CD14-positive monocyte (primary cell): ENCODE measurements around the gene ANKRD28. TPM values are rescaled to one million over a fixed set of nuclear protein-coding genes. Genes with fewer than 3 reads are reported as not detected.

Experiments
- DNase-seq, 3 donors: peaks; one replicate each; pipeline ENCODE4 v3.0.0-alpha.2; 2011 to 2022
- H2AFZ ChIP-seq: 2 replicates; pipeline ENCODE4 v1.6.0; 2012; ENCODE audit warnings: mild to moderate bottlenecking, low read depth, low read length, inconsistent platforms; ENCODE audit not compliant: insufficient read depth, poor library complexity, severe bottlenecking
- H3K27ac ChIP-seq, 2 donors: 1 replicate in 1 of 2; 2 replicates in 1 of 2; pipeline ENCODE4 v1.5.1; 2012 to 2013; ENCODE audit warnings: low read length in 2 of 2, control low read depth in 1 of 2, inconsistent platforms in 1 of 2, low read depth in 1 of 2, mild to moderate bottlenecking in 1 of 2
- H3K27me3 ChIP-seq, 2 donors: one replicate each; pipeline versions ENCODE4 v1.6.0 to v1.6.1; 2011 to 2013; ENCODE audit warnings: low read length in 2 of 2; ENCODE audit not compliant: control insufficient read depth in 2 of 2, insufficient read depth in 2 of 2
- H3K36me3 ChIP-seq, 2 donors: replicated peaks in 1 of 2; 1 replicate in 1 of 2; 2 replicates in 1 of 2; pipeline versions ENCODE4 v1.5.1 to v1.6.1; 2012 to 2013; ENCODE audit warnings: low read length in 2 of 2, control low read depth in 1 of 2, inconsistent platforms in 1 of 2, mild to moderate bottlenecking in 1 of 2; ENCODE audit not compliant: insufficient read depth in 2 of 2, control insufficient read depth in 1 of 2
- H3K4me1 ChIP-seq, 2 donors: 1 replicate in 1 of 2; 2 replicates in 1 of 2; pipeline versions ENCODE4 v1.5.1 to v1.6.1; 2012 to 2013; ENCODE audit warnings: low read length in 2 of 2, control low read depth in 1 of 2, inconsistent platforms in 1 of 2, mild to moderate bottlenecking in 1 of 2, moderate library complexity in 1 of 2; ENCODE audit not compliant: insufficient read depth in 2 of 2, control insufficient read depth in 1 of 2
- H3K4me2 ChIP-seq: replicated peaks from 2 replicates; pipeline ENCODE3; 2012; ENCODE audit warnings: low read length, moderate library complexity, mild to moderate bottlenecking; ENCODE audit not compliant: poor library complexity, severe bottlenecking; ENCODE audit errors: extremely low read depth
- H3K4me3 ChIP-seq, 3 experiments: fragments of 200-600 bp in 1 of 3; sonication (generic) in 1 of 3; replicated peaks in 1 of 3; 1 replicate in 2 of 3; 2 replicates in 1 of 3; pipeline ENCODE4 v1.5.1; 2011 to 2013; ENCODE audit warnings: low read length in 3 of 3, mild to moderate bottlenecking in 3 of 3, control low read depth in 2 of 3, low read depth in 2 of 3, inconsistent platforms in 1 of 3, moderate library complexity in 1 of 3
- H3K79me2 ChIP-seq: 2 replicates; pipeline ENCODE4 v1.6.0; 2012; ENCODE audit warnings: mild to moderate bottlenecking, control low read depth, inconsistent platforms, low read length, moderate library complexity; ENCODE audit not compliant: insufficient read depth
- H3K9ac ChIP-seq: 2 replicates; pipeline ENCODE4 v1.6.0; 2017; ENCODE audit warnings: low read length, mild to moderate bottlenecking; ENCODE audit not compliant: insufficient read depth, poor library complexity, severe bottlenecking
- H3K9me3 ChIP-seq, 2 donors: replicated peaks in 1 of 2; 1 replicate in 1 of 2; 2 replicates in 1 of 2; pipeline versions ENCODE4 v1.5.1 to v1.6.1; 2012 to 2013; ENCODE audit warnings: low read length in 2 of 2, control low read depth in 1 of 2; ENCODE audit not compliant: control insufficient read depth in 1 of 2, insufficient read depth in 1 of 2
- H4K20me1 ChIP-seq: 2 replicates; pipeline ENCODE4 v1.6.0; 2012; ENCODE audit warnings: mild to moderate bottlenecking, low read length, control low read depth, moderate library complexity; ENCODE audit not compliant: insufficient read depth
- H3K27ac Mint-ChIP-seq, 7 donors: one replicate each; pipeline ENCODE4 v1.8.0; 2020; ENCODE audit warnings: mild to moderate bottlenecking in 7 of 7, mixed read lengths in 7 of 7, moderate library complexity in 6 of 7, inconsistent platforms in 2 of 7
- H3K27me3 Mint-ChIP-seq, 3 donors: one replicate each; pipeline ENCODE4 v1.8.0; 2021 to 2022; ENCODE audit warnings: low read depth in 3 of 3, mild to moderate bottlenecking in 3 of 3, mixed read lengths in 3 of 3, moderate library complexity in 3 of 3, inconsistent platforms in 1 of 3
- H3K36me3 Mint-ChIP-seq, 2 donors: one replicate each; pipeline ENCODE4 v1.8.0; 2020; ENCODE audit warnings: mixed read lengths in 2 of 2, inconsistent platforms in 1 of 2, mild to moderate bottlenecking in 1 of 2
- H3K4me1 Mint-ChIP-seq: one replicate; pipeline ENCODE4 v1.8.0; 2020; ENCODE audit warnings: mild to moderate bottlenecking, mixed read lengths
- H3K4me3 Mint-ChIP-seq, 2 donors: one replicate each; pipeline ENCODE4 v1.8.0; 2020; ENCODE audit warnings: mild to moderate bottlenecking in 2 of 2, mixed read lengths in 2 of 2, moderate library complexity in 1 of 2
- H3K9me3 Mint-ChIP-seq, 7 donors: one replicate each; pipeline ENCODE4 v1.8.0; 2020 to 2022; ENCODE audit warnings: mixed read lengths in 7 of 7, mild to moderate bottlenecking in 6 of 7, moderate library complexity in 6 of 7, inconsistent platforms in 2 of 7
- WGBS: methylation state at CpG from one replicate; pipeline ENCODE4 v1.1.5; 2013; ENCODE audit warnings: missing lambda C conversion rate; ENCODE audit not compliant: insufficient coverage; 5-methylcytosine and 5-hydroxymethylcytosine counted together
- intact Hi-C, 2 donors: fragments of 100-400 bp; cut with micrococcal nuclease; formaldehyde crosslinking; loops; one replicate each; pipeline versions ENCODE4 v1.15.0 to v1.15.1; 2023
- polyA plus RNA-seq, 3 donors: library from polyadenylated mRNA; depleted of rRNA in 1 of 3; unstranded in 2 of 3; stranded (reverse) in 1 of 3; fragments of 300-500 nt in 2 of 3; fragments of >200 nt in 1 of 3; fragmentation: Illumina TruSeq in 2 of 3; gene quantifications; 1 replicate in 2 of 3; 2 replicates in 1 of 3; pipeline ENCODE4 v1.2.3, GENCODE V29; 2012 to 2021
- TF ChIP-seq, protein P1 (sequence below): fragments of 200-600 bp; IDR thresholded peaks from one replicate; pipeline ENCODE4 v1.8.0; 2022; ENCODE audit warnings: antibody characterized with exemption, mild to moderate bottlenecking

Gene ANKRD28
- polyA plus RNA-seq, 3 donors: 5.9 to 11.5 (median 7.9) TPM

GRCh38 chr3:15796331-15796730 lies 1.4 kb downstream of the ANKRD28 start:
- H3K4me1 ChIP-seq: peaks cover 33 to 51% of the 10 kb centered on the region in 2 donors
- intact Hi-C loops: no loop called here
- Mint-ChIP-seq H3K9me3 (no peaks in the 10 kb centered on the region), H3K4me1 (peaks cover 55% of the 10 kb centered on the region), H3K27me3 (no peaks in the 10 kb centered on the region), H3K36me3 (peaks cover 0 to 11% of the 10 kb centered on the region in 2 donors), H3K27ac (peak overlapping the region; percentile 97 to 99 (median 99)), H3K4me3 (peak overlapping the region; percentile 71 to 79)
- H3K27me3 ChIP-seq: no peaks in the 10 kb centered on the region
- H3K4me3 ChIP-seq: peak overlapping the region in 2 of 3 experiments; percentile 68 to 71
- TF ChIP-seq, protein P1, sequence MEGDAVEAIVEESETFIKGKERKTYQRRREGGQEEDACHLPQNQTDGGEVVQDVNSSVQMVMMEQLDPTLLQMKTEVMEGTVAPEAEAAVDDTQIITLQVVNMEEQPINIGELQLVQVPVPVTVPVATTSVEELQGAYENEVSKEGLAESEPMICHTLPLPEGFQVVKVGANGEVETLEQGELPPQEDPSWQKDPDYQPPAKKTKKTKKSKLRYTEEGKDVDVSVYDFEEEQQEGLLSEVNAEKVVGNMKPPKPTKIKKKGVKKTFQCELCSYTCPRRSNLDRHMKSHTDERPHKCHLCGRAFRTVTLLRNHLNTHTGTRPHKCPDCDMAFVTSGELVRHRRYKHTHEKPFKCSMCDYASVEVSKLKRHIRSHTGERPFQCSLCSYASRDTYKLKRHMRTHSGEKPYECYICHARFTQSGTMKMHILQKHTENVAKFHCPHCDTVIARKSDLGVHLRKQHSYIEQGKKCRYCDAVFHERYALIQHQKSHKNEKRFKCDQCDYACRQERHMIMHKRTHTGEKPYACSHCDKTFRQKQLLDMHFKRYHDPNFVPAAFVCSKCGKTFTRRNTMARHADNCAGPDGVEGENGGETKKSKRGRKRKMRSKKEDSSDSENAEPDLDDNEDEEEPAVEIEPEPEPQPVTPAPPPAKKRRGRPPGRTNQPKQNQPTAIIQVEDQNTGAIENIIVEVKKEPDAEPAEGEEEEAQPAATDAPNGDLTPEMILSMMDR: no peak
- H4K20me1 ChIP-seq: no peaks in the 10 kb centered on the region
- WGBS: no CpG with 5 or more reads among the region's 2 CpGs
- DNase-seq: no peak
- no peaks in the 10 kb centered on the region for H3K9me3 ChIP-seq
- H3K79me2 ChIP-seq: peaks cover 37% of the 10 kb centered on the region
- no peaks in the 10 kb centered on the region for H3K36me3 ChIP-seq
- peak overlapping the region in 1 of 2 donors; percentile 92 for H3K27ac ChIP-seq
- peak overlapping the region; percentile 75 for H3K4me2 ChIP-seq
- H3K9ac ChIP-seq: peak overlapping the region; percentile 69
- H2AFZ ChIP-seq: no peak overlapping the region

DNA sequence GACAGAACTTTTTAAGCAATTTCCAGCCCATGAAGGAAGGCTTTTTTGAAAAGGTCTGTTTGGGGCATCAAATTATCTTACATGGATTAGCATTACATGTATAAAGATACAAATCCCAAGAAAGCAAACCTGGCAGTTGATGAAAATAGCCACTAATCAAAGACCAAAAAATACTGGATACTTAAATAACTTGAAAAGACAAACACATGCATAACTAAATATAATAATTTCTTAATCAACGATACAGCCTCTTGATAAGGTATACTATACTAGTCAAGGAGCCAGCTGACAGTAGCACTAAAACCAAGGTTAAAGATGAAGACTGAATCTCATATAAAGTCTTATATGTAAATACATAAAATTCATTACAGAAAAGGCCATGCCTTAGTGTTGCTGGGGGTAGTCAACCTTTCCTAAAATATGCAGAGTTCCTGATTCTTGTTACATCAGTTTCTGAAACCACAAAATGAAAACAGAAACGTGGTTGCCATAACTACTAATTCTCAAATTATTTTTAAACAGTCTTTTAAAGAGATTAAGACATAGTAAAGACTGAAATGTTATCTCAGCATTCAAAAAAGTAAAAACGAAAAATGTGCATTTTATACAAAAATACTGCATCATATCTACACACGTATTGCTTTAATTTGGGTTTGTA lies 2.0 kb downstream of the ANKRD28 start:
- intact Hi-C loops: no loop called here
- DNase-seq: peak; percentile 73 to 94 (median 80)
- peak overlapping the region in 1 of 2 donors; percentile 92 for H3K27ac ChIP-seq
- no peaks in the 10 kb centered on the region for H4K20me1 ChIP-seq
- peak overlapping the region; percentile 69 for H3K9ac ChIP-seq
- TF ChIP-seq, protein P1: no peak
- peak overlapping the region; percentile 97 to 99 (median 99) for H3K27ac Mint-ChIP-seq
- peak overlapping the region; percentile 57 to 71 for H3K4me3 Mint-ChIP-seq
- H3K9me3 Mint-ChIP-seq: no peaks in the 10 kb centered on the region
- H3K36me3 ChIP-seq: no peaks in the 10 kb centered on the region
- peak overlapping the region; percentile 1 to 71 (median 68) for H3K4me3 ChIP-seq
- no peak overlapping the region for H2AFZ ChIP-seq
- H3K27me3 ChIP-seq: no peaks in the 10 kb centered on the region
- H3K36me3 Mint-ChIP-seq: peaks cover 0 to 11% of the 10 kb centered on the region in 2 donors
- peak overlapping the region; percentile 75 for H3K4me2 ChIP-seq
- H3K79me2 ChIP-seq: peaks cover 43% of the 10 kb centered on the region
- peaks cover 33 to 51% of the 10 kb centered on the region in 2 donors for H3K4me1 ChIP-seq
- WGBS: no CpG with 5 or more reads among the region's 4 CpGs
- H3K27me3 Mint-ChIP-seq: no peaks in the 10 kb centered on the region
- H3K4me1 Mint-ChIP-seq: peaks cover 53% of the 10 kb centered on the region
- no peaks in the 10 kb centered on the region for H3K9me3 ChIP-seq
